C4-2B (cell line): ENCODE measurements around the gene MYO1G.

Experiments
- CTCF ChIP-seq: fragments of 450-650 bp; conservative IDR thresholded peaks from 2 replicates; pipeline ENCODE4 v1.5.1; 2017; ENCODE audit warnings: mild to moderate bottlenecking
- ZFX ChIP-seq: fragments of 450-650 bp; IDR thresholded peaks from 2 replicates; pipeline ENCODE4 v1.6.1; 2017

GRCh38 chr7:44961844-44962482 is 16.9 kb downstream of the MYO1G start:
- no peak for TF ChIP-seq CTCF
- TF ChIP-seq ZFX = no peak
